HepG2 (cell line): ENCODE results near the gene TACC3. TPM values are rescaled to one million over a fixed set of nuclear protein-coding genes. Genes with fewer than 3 reads are reported as not detected.

Source experiments
- CENPX ChIP-seq: sonication (generic); formaldehyde crosslinking; IDR thresholded peaks from 2 replicates; pipeline ENCODE4 v1.9.0; 2021; ENCODE audit warnings: mild to moderate bottlenecking, missing genetic modification reagents, moderate library complexity
- MAF1 ChIP-seq: sonication (generic); formaldehyde crosslinking; IDR thresholded peaks from 2 replicates; pipeline ENCODE4 v1.5.0; 2020; ENCODE audit warnings: missing genetic modification reagents, borderline replicate concordance
- PREB ChIP-seq: sonication (generic); formaldehyde crosslinking; IDR thresholded peaks from 2 replicates; pipeline ENCODE4 v1.4.0; 2020; ENCODE audit warnings: missing genetic modification reagents
- RAD21 ChIP-seq: fragments of 450-650 bp; formaldehyde crosslinking; IDR thresholded peaks from 2 replicates; pipeline ENCODE4 v1.5.0; 2020; ENCODE audit warnings: mild to moderate bottlenecking
- RERE ChIP-seq: IDR thresholded peaks from 2 replicates; pipeline ENCODE4 v1.6.1; 2016; ENCODE audit warnings: low read depth, missing genetic modification reagents, missing compliant biosample characterization
- SAP130 ChIP-seq: IDR thresholded peaks from 2 replicates; pipeline ENCODE4 v1.6.1; 2016; ENCODE audit warnings: low read depth
- SIN3A ChIP-seq: IDR thresholded peaks from 2 replicates; pipeline ENCODE4 v1.6.1; 2011; ENCODE audit warnings: low read depth, mild to moderate bottlenecking, control low read depth, low read length, borderline replicate concordance
- TEAD2 ChIP-seq: sonication (generic); formaldehyde crosslinking; IDR thresholded peaks from 2 replicates; pipeline ENCODE4 v1.9.0; 2021; ENCODE audit warnings: missing genetic modification reagents
- TFDP1 ChIP-seq: IDR thresholded peaks from 2 replicates; pipeline ENCODE4 v1.6.1; 2016; ENCODE audit warnings: missing compliant biosample characterization, missing genetic modification reagents, borderline replicate concordance
- ZFP82 ChIP-seq: sonication (generic); formaldehyde crosslinking; IDR thresholded peaks from 2 replicates; pipeline ENCODE4 v1.5.1; 2020; ENCODE audit warnings: mild to moderate bottlenecking, missing genetic modification reagents, borderline replicate concordance
- ZKSCAN1 ChIP-seq: fragments of 150-350 bp; IDR thresholded peaks from 2 replicates; pipeline ENCODE4 v1.6.1; 2014; ENCODE audit warnings: low read length
- ZMYM3 ChIP-seq: sonication (generic); formaldehyde crosslinking; IDR thresholded peaks from 2 replicates; pipeline ENCODE4 v1.5.1; 2020; ENCODE audit warnings: mild to moderate bottlenecking, missing genetic modification reagents
- ZNF124 ChIP-seq: sonication (generic); formaldehyde crosslinking; IDR thresholded peaks from 2 replicates; pipeline ENCODE4 v1.4.0; 2020; ENCODE audit warnings: missing genetic modification reagents
- ZNF512B ChIP-seq: sonication (generic); formaldehyde crosslinking; IDR thresholded peaks from 2 replicates; pipeline ENCODE4 v1.5.1; 2020; ENCODE audit warnings: missing genetic modification reagents, mild to moderate bottlenecking, borderline replicate concordance
- ZNF552 ChIP-seq: sonication (generic); formaldehyde crosslinking; IDR thresholded peaks from 2 replicates; pipeline ENCODE4 v1.9.0; 2022; ENCODE audit warnings: missing genetic modification reagents, mild to moderate bottlenecking, borderline replicate concordance
- ZNF570 ChIP-seq: sonication (generic); formaldehyde crosslinking; IDR thresholded peaks from 2 replicates; pipeline ENCODE4 v1.4.0; 2020; ENCODE audit warnings: mild to moderate bottlenecking, missing genetic modification reagents, borderline replicate concordance
- polyA plus RNA-seq, 8 experiments: library from polyadenylated mRNA; depleted of rRNA in 3 of 8; stranded (reverse) in 7 of 8; unstranded in 1 of 8; fragments of >200 nt; fragmentation: Illumina TruSeq in 4 of 8; extraction: Trizol in 4 of 8; gene quantifications; 2 replicates each; pipeline versions ENCODE4 v1.2.1 to v1.2.3, GENCODE V29; 2011 to 2016; ENCODE audit warnings: low read depth in 4 of 8, missing spikeins in 1 of 8, mixed read lengths in 1 of 8; ENCODE audit not compliant: insufficient read depth in 1 of 8
- total RNA-seq, 5 experiments: library from RNA; depleted of rRNA; stranded (reverse); fragments of >200 nt; fragmentation: Illumina TruSeq; extraction: Trizol; gene quantifications; 2 replicates each; pipeline ENCODE4 v1.2.3, GENCODE V29; 2016; ENCODE audit warnings: low read depth in 1 of 5

The TACC3 gene
- total and polyA plus RNA-seq, 2 of the 13 experiments (the other 11 are each of a cell fraction or from before 2014, with no cell fraction given) = 20.3 to 21.2 TPM

GRCh38 chr4:1683736-1684505 lies 37.4 kb upstream of the TACC3 start, which contains the start of gene FAM53A (continued):
- TF ChIP-seq TFDP1 (CRISPR knock-in tag) (peak; percentile 68; the same call in 1 of the 2 replicates), ZNF570 (CRISPR knock-in tag) (no peak), SAP130 (CRISPR knock-in tag) (0 out of 2 replicates have a peak, but pooled peaks have one; percentile 15), ZNF512B (CRISPR knock-in tag) (no peak), ZNF124 (CRISPR knock-in tag) (no peak), MAF1 (CRISPR knock-in tag) (no peak), ZKSCAN1 (no peak), CENPX (CRISPR knock-in tag) (no peak), ZMYM3 (no peak), SIN3A (no peak), TEAD2 (CRISPR knock-in tag) (no peak), RERE (CRISPR knock-in tag) (no peak), ZFP82 (CRISPR knock-in tag) (no peak), ZNF552 (CRISPR knock-in tag) (no peak), PREB (CRISPR knock-in tag) (no peak), RAD21 (CRISPR knock-in tag) (peak; percentile 65)
